ENCODE measurements around the gene RNF14.

The RNF14 gene

GRCh38 chr5:141951332-141951781 lies 17.5 kb upstream of the RNF14 start:
- no peaks in the 10 kb centered on the region for H3K27me3 ChIP-seq (ENCODE audit: insufficient read depth, low read length, poor library complexity, severe bottlenecking)
- H2AFZ ChIP-seq (ENCODE audit: low read length): no peak overlapping the region
- H3K79me2 ChIP-seq (ENCODE audit: insufficient read depth, low read length): no peaks in the 10 kb centered on the region
- TF ChIP-seq CTCF (conservative IDR thresholded peaks at IDR 0.05; ENCODE audit: low read length) (peak; percentile 68), EZH2phosphoT487 (IDR thresholded peaks at IDR 0.05; ENCODE audit: borderline replicate concordance) (no peak)
- H3K9ac ChIP-seq (ENCODE audit: low read depth, low read length, poor library complexity, severe bottlenecking): no peak overlapping the region
- no peaks in the 10 kb centered on the region for H3K36me3 ChIP-seq (ENCODE audit: insufficient read depth, low read length)
- no peak overlapping the region for H3K4me2 ChIP-seq (ENCODE audit: low read depth, low read length, poor library complexity, severe bottlenecking)
- H3K4me3 ChIP-seq (ENCODE audit: low read length, poor library complexity, severe bottlenecking): no peak overlapping the region
- H4K20me1 ChIP-seq (ENCODE audit: insufficient read depth, low read length, poor library complexity, severe bottlenecking): no peaks in the 10 kb centered on the region
- H3K9me2 ChIP-seq (replicated peaks; ENCODE audit: low read depth, low read length): no peaks in the 10 kb centered on the region
- no peaks in the 10 kb centered on the region for H3K9me3 ChIP-seq (ENCODE audit: insufficient read depth, low read depth, low read length)
- peaks cover 15% of the 10 kb centered on the region for H3K4me1 ChIP-seq (ENCODE audit: insufficient read depth, low read length, poor library complexity, severe bottlenecking)
- no peaks in the 10 kb centered on the region for H3F3A ChIP-seq (ENCODE audit: low read depth)

GRCh38 chr5:141952020-141952419 lies 16.9 kb upstream of the RNF14 start:
- Histone ChIP-seq H3K36me3 (ENCODE audit: insufficient read depth, low read length) (no peaks in the 10 kb centered on the region), H3K27me3 (ENCODE audit: insufficient read depth, low read length, poor library complexity, severe bottlenecking) (no peaks in the 10 kb centered on the region), H2AFZ (ENCODE audit: low read length) (no peak overlapping the region), H3K4me1 (ENCODE audit: insufficient read depth, low read length, poor library complexity, severe bottlenecking) (peaks cover 15% of the 10 kb centered on the region), H3K4me2 (ENCODE audit: low read depth, low read length, poor library complexity, severe bottlenecking) (no peak overlapping the region), H3K9me3 (ENCODE audit: insufficient read depth, low read depth, low read length) (no peaks in the 10 kb centered on the region), H3F3A (ENCODE audit: low read depth) (no peaks in the 10 kb centered on the region), H3K4me3 (ENCODE audit: low read length, poor library complexity, severe bottlenecking) (no peak overlapping the region), H4K20me1 (ENCODE audit: insufficient read depth, low read length, poor library complexity, severe bottlenecking) (no peaks in the 10 kb centered on the region), H3K9me2 (replicated peaks; ENCODE audit: low read depth, low read length) (no peaks in the 10 kb centered on the region), H3K9ac (ENCODE audit: low read depth, low read length, poor library complexity, severe bottlenecking) (no peak overlapping the region), H3K79me2 (ENCODE audit: insufficient read depth, low read length) (no peaks in the 10 kb centered on the region)
- TF ChIP-seq EZH2phosphoT487 (IDR thresholded peaks at IDR 0.05; ENCODE audit: borderline replicate concordance) (no peak), CTCF (conservative IDR thresholded peaks at IDR 0.05; ENCODE audit: low read length) (no peak)

- Histone ChIP-seq H3K4me2 (ENCODE audit: low read depth, low read length, poor library complexity, severe bottlenecking) (peak overlapping the region; percentile 11), H4K20me1 (ENCODE audit: insufficient read depth, low read length, poor library complexity, severe bottlenecking) (no peaks in the 10 kb centered on the region), H3K9me3 (ENCODE audit: insufficient read depth, low read depth, low read length) (no peaks in the 10 kb centered on the region), H3F3A (ENCODE audit: low read depth) (no peaks in the 10 kb centered on the region), H3K9ac (ENCODE audit: low read depth, low read length, poor library complexity, severe bottlenecking) (no peak overlapping the region), H2AFZ (ENCODE audit: low read length) (no peak overlapping the region), H3K9me2 (replicated peaks; ENCODE audit: low read depth, low read length) (no peaks in the 10 kb centered on the region), H3K79me2 (ENCODE audit: insufficient read depth, low read length) (no peaks in the 10 kb centered on the region), H3K4me3 (ENCODE audit: low read length, poor library complexity, severe bottlenecking) (no peak overlapping the region), H3K27me3 (ENCODE audit: insufficient read depth, low read length, poor library complexity, severe bottlenecking) (no peaks in the 10 kb centered on the region), H3K36me3 (ENCODE audit: insufficient read depth, low read length) (no peaks in the 10 kb centered on the region), H3K4me1 (ENCODE audit: insufficient read depth, low read length, poor library complexity, severe bottlenecking) (peaks cover 36% of the 10 kb centered on the region)
- no peak for TF ChIP-seq CTCF (conservative IDR thresholded peaks at IDR 0.05; ENCODE audit: low read length)
- no peak for TF ChIP-seq EZH2phosphoT487 (IDR thresholded peaks at IDR 0.05; ENCODE audit: borderline replicate concordance)
These were observed 14.7 kb upstream of the RNF14 start for GRCh38 chr5:141954194-141954593.
